B cell (primary cell): ENCODE measurements around the gene ZNF804B. TPM values are rescaled to one million over a fixed set of nuclear protein-coding genes. Genes with fewer than 3 reads are reported as not detected.

Experiments used
- ATAC-seq: fragments of 200-7000 bp; cut with Tn5 transposase; one replicate; pipeline ENCODE4 v1.10.0; 2021; ENCODE audit warnings: low read depth, mild to moderate bottlenecking, moderate number of reproducible peaks, moderate library complexity
- CTCF ChIA-PET: fragments of 350-600 bp; sonication (Branson Sonifier 250); formaldehyde crosslinking; loops from one replicate; lab custom pipeline; 2021; ENCODE audit warnings: antibody characterized with exemption, inconsistent platforms; lab: Charles Lee
- POLR2A ChIA-PET: fragments of 350-600 bp; sonication (Branson Sonifier 250); formaldehyde crosslinking; loops from one replicate; lab custom pipeline; 2021; ENCODE audit warnings: antibody characterized with exemption; lab: Charles Lee
- DNase-seq: peaks from one replicate; pipeline ENCODE4 v3.0.0; 2013
- H2AFZ ChIP-seq: 2 replicates; pipeline ENCODE4 v1.6.1; 2012; ENCODE audit warnings: mild to moderate bottlenecking, low read depth, low read length; ENCODE audit not compliant: insufficient read depth, poor library complexity, severe bottlenecking
- H3K27ac ChIP-seq, 2 donors: 1 replicate in 1 of 2; 2 replicates in 1 of 2; pipeline ENCODE4 v1.5.1; 2012 to 2013; ENCODE audit warnings: low read length in 2 of 2, mild to moderate bottlenecking in 2 of 2, moderate library complexity in 1 of 2
- H3K27me3 ChIP-seq, 4 experiments: fragments of 200-600 bp in 1 of 4; sonication (generic) in 1 of 4; replicated peaks in 1 of 4; 1 replicate in 2 of 4; 2 replicates in 2 of 4; pipeline versions ENCODE4 v1.6.1 to v1.7.0; 2013 to 2016; ENCODE audit warnings: low read length in 3 of 4, mild to moderate bottlenecking in 2 of 4, mixed read lengths in 1 of 4, moderate library complexity in 1 of 4; ENCODE audit not compliant: insufficient read depth in 4 of 4, control insufficient read depth in 3 of 4; ENCODE audit errors: control extremely low read depth in 1 of 4
- H3K36me3 ChIP-seq, 2 experiments: replicated peaks in 1 of 2; 1 replicate in 1 of 2; 2 replicates in 1 of 2; pipeline versions ENCODE4 v1.6.1 to v1.7.1; 2013; ENCODE audit warnings: low read length in 1 of 2; ENCODE audit not compliant: insufficient read depth in 2 of 2, control insufficient read depth in 1 of 2; ENCODE audit errors: control extremely low read depth in 1 of 2, extremely low read depth in 1 of 2
- H3K4me1 ChIP-seq, 2 donors: fragments of 200-600 bp in 1 of 2; sonication (generic) in 1 of 2; 1 replicate in 1 of 2; 2 replicates in 1 of 2; pipeline versions ENCODE4 v1.5.1 to v1.6.1; 2013 to 2017; ENCODE audit warnings: low read length in 2 of 2; ENCODE audit not compliant: control insufficient read depth in 2 of 2, insufficient read depth in 2 of 2
- H3K4me2 ChIP-seq: replicated peaks from 2 replicates; pipeline ENCODE3; 2012; ENCODE audit warnings: mild to moderate bottlenecking, low read depth, low read length; ENCODE audit not compliant: poor library complexity, severe bottlenecking
- H3K4me3 ChIP-seq, 5 experiments: fragments of 200-600 bp in 1 of 5; sonication (generic) in 1 of 5; 1 replicate in 3 of 5; 2 replicates in 2 of 5; pipeline versions ENCODE4 v1.5.1 to v1.7.0; 2011 to 2016; ENCODE audit warnings: low read length in 4 of 5, mild to moderate bottlenecking in 4 of 5, low read depth in 2 of 5, control low read depth in 1 of 5, moderate library complexity in 1 of 5; ENCODE audit not compliant: insufficient read depth in 1 of 5; ENCODE audit errors: control extremely low read depth in 1 of 5, extremely low read depth in 1 of 5
- H3K79me2 ChIP-seq: fragments of 200-600 bp; sonication (generic); one replicate; pipeline ENCODE4 v1.6.0; 2016; ENCODE audit warnings: low read length; ENCODE audit not compliant: control insufficient read depth, insufficient read depth
- H3K9ac ChIP-seq: fragments of 200-600 bp; sonication (generic); 2 replicates; pipeline ENCODE4 v1.6.1; 2017; ENCODE audit warnings: mild to moderate bottlenecking, low read length, moderate library complexity
- H3K9me3 ChIP-seq, 3 donors: one replicate each; pipeline versions ENCODE4 v1.6.1 to v1.7.1; 2013; ENCODE audit warnings: low read length in 2 of 3; ENCODE audit not compliant: control insufficient read depth in 2 of 3, insufficient read depth in 1 of 3; ENCODE audit errors: control extremely low read depth in 1 of 3
- H4K20me1 ChIP-seq: 2 replicates; pipeline ENCODE4 v1.6.0; 2012; ENCODE audit warnings: mild to moderate bottlenecking, low read length; ENCODE audit not compliant: insufficient read depth, control insufficient read depth, poor library complexity, severe bottlenecking
- H3K27ac Mint-ChIP-seq: one replicate; pipeline ENCODE4 v1.8.0; 2021; ENCODE audit warnings: mixed read lengths
- H3K27me3 Mint-ChIP-seq: one replicate; pipeline ENCODE4 v1.8.0; 2021; ENCODE audit warnings: mixed read lengths
- H3K4me1 Mint-ChIP-seq: one replicate; pipeline ENCODE4 v1.8.0; 2021; ENCODE audit warnings: mixed read lengths
- H3K4me3 Mint-ChIP-seq: one replicate; pipeline ENCODE4 v1.8.0; 2021; ENCODE audit warnings: mixed read lengths
- H3K9me3 Mint-ChIP-seq: one replicate; pipeline ENCODE4 v1.8.0; 2022; ENCODE audit warnings: mixed read lengths; ENCODE audit not compliant: insufficient read depth
- CTCF ChIP-seq: fragments of 200-600 bp; IDR thresholded peaks from one replicate; pipeline ENCODE4 v1.8.0; 2022; ENCODE audit warnings: antibody characterized with exemption, mild to moderate bottlenecking
- EZH2 ChIP-seq: IDR thresholded peaks from 2 replicates; pipeline ENCODE4 v1.6.1; 2012; ENCODE audit warnings: borderline replicate concordance, low read depth, mild to moderate bottlenecking, moderate library complexity, low read length; ENCODE audit not compliant: insufficient read depth, poor library complexity, severe bottlenecking
- WGBS: methylation state at CpG from one replicate; pipeline ENCODE4 v1.1.5; 2013; ENCODE audit warnings: missing lambda C conversion rate; ENCODE audit not compliant: insufficient coverage; 5-methylcytosine and 5-hydroxymethylcytosine counted together
- intact Hi-C: fragments of 100-400 bp; cut with micrococcal nuclease; formaldehyde crosslinking; loops from one replicate; pipeline ENCODE4 v1.10.0; 2022
- polyA plus RNA-seq: library from polyadenylated mRNA; depleted of rRNA; stranded (reverse); fragments of >200 nt; gene quantifications from 2 replicates; pipeline ENCODE4 v1.2.3, GENCODE V29; 2012
- total RNA-seq, 2 donors: library from RNA; stranded (reverse); fragments of 120-200 nt in 1 of 2; gene quantifications; 1 replicate in 1 of 2; 2 replicates in 1 of 2; pipeline versions ENCODE4 v1.2.3 to v1.2.4, GENCODE V29; 2013 to 2022

ZNF804B gene
- total and polyA plus RNA-seq, 2 donors (not counting 1 experiment from before 2014, with no cell fraction given), result not detected

GRCh38 chr7:89042940-89043339, 283.4 kb downstream of the ZNF804B start:
- CTCF ChIA-PET, result no interaction called here
- Mint-ChIP-seq H3K27ac (no peak overlapping the region), H3K4me3 (no peak overlapping the region), H3K4me1 (no peaks in the 10 kb centered on the region), H3K9me3 (peaks cover 4% of the 10 kb centered on the region), H3K27me3 (no peaks in the 10 kb centered on the region)
- H2AFZ ChIP-seq, result no peak overlapping the region
- POLR2A ChIA-PET, result no interaction called here
- DNase-seq (no peak), ATAC-seq (no peak)
- no peak overlapping the region for H3K9ac ChIP-seq
- peaks cover 0 to 18% (median 3%) of the 10 kb centered on the region in 3 donors for H3K9me3 ChIP-seq
- H3K79me2 ChIP-seq, result no peaks in the 10 kb centered on the region
- H3K4me1 ChIP-seq, result no peaks in the 10 kb centered on the region
- no peak overlapping the region for H3K27ac ChIP-seq
- H4K20me1 ChIP-seq, result no peaks in the 10 kb centered on the region
- H3K36me3 ChIP-seq, result no peaks in the 10 kb centered on the region
- no peaks in the 10 kb centered on the region for H3K27me3 ChIP-seq
- TF ChIP-seq EZH2 (no peak), CTCF (no peak)
- intact Hi-C loops, result no loop called here
- WGBS, result no CpG with 5 or more reads among the region's 3 CpGs
- H3K4me3 ChIP-seq, result no peak overlapping the region
- no peak overlapping the region for H3K4me2 ChIP-seq

GRCh38 chr7:89049043-89049442, 289.5 kb downstream of the ZNF804B start:
- POLR2A ChIA-PET, result no interaction called here
- Mint-ChIP-seq H3K4me1 (no peaks in the 10 kb centered on the region), H3K27me3 (no peaks in the 10 kb centered on the region), H3K4me3 (no peak overlapping the region), H3K27ac (no peak overlapping the region), H3K9me3 (peaks cover 4% of the 10 kb centered on the region)
- H3K4me1 ChIP-seq, result no peaks in the 10 kb centered on the region
- TF ChIP-seq EZH2 (no peak), CTCF (no peak)
- H3K79me2 ChIP-seq, result no peaks in the 10 kb centered on the region
- intact Hi-C loops, result no loop called here
- no CpG with 5 or more reads among the region's 3 CpGs for WGBS
- ATAC-seq (no peak), DNase-seq (no peak)
- CTCF ChIA-PET, result no interaction called here
- no peak overlapping the region for H2AFZ ChIP-seq
- no peak overlapping the region for H3K9ac ChIP-seq
- no peak overlapping the region for H3K4me2 ChIP-seq
- no peaks in the 10 kb centered on the region for H3K27me3 ChIP-seq
- no peaks in the 10 kb centered on the region for H3K36me3 ChIP-seq
- no peaks in the 10 kb centered on the region for H4K20me1 ChIP-seq
- no peak overlapping the region for H3K4me3 ChIP-seq
- H3K27ac ChIP-seq, result no peak overlapping the region
- peaks cover 0 to 8% (median 0%) of the 10 kb centered on the region in 3 donors for H3K9me3 ChIP-seq
